HG03457 (cell line): ENCODE results near the gene FHIT.

Experiments
- ATAC-seq: cut with Tn5 transposase; IDR thresholded peaks from one replicate; pipeline ENCODE4 v1.9.1; 2021; ENCODE audit warnings: moderate number of reproducible peaks; ENCODE audit not compliant: unreplicated experiment

FHIT gene

GRCh38 chr3:60652829-60653228 lies 598.4 kb downstream of the FHIT start:
- ATAC-seq: no peak

DNA sequence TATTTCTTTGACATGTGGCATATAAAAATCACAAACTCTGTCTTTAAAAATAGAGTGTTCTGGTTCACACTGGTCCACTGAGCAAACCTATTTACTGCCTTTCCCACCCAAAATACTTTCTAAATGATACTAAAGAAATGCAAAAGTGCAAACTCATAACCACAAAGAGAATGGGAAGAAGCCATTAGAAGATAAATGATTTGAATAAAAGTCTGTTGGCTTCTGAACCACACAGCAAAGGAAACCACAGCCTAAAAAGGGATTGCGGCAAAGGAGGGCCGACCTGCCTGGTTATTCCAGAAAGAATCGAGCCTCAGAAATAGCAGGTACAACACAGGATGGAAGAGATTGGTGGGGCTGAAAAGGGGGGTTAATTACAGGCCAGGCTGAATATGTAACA lies 599.5 kb downstream of the FHIT start:
- no peak for ATAC-seq

DNA sequence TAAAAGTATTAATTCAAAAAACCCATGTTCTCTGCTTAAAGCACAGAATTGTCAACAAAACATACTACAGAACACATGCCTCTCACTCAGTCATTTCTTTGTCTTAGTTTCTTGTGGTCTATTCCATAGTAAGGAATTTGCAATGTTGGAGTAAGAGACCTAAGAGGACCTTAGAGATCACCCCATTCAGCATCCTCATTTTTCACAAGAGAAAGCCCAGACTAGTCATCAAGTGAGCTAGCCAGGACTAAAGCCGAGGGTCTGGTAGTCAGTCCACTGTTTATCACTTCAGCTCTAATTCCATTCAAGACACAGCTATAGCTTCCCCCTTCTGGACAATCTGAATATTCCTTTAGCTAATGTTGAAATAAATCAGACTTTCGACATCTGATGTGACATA lies 601.1 kb downstream of the FHIT start:
- ATAC-seq: no peak

DNA sequence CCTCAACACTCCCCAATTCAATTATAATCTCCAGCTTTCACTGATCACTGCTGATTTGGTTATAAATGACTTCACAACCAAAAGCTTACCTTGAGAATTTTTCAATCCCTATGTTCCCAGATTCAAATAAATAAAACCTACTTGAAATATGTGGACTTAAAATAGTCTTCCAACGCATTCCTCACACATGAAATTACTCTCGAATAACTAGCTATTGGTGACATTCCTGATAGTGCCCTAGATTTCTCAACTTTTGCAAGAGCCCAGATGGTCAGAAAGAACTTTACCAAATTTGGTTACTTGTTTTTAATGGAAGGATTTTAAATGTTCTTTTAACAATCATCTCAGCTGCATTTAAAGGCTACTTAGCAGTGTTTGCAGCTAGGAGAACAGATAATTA lies 605.5 kb downstream of the FHIT start:
- ATAC-seq: no peak

GRCh38 chr3:60643831-60644230 lies 607.4 kb downstream of the FHIT start:
- ATAC-seq: no peak

GRCh38 chr3:60641354-60641753 lies 609.9 kb downstream of the FHIT start:
- no peak for ATAC-seq

DNA sequence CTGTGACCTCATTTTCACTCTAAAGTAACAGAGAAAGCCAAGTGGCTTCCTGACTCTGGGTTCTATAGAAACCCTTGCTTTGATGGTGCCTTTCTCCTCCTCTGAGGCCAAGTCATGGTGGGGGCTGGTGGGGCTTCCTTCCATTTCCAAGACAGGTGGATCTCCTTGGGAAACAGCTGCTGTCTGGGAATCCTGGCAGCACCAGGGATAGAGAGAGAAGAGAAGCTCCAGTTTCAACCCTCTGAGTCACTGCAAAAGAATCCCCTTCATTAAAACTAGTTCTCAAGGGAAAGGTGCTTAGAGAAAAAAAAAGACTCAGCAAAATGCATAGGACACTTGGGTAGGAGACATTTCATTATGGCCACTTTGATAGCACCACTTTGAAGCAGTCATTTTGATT lies 614.4 kb downstream of the FHIT start:
- no peak for ATAC-seq

DNA sequence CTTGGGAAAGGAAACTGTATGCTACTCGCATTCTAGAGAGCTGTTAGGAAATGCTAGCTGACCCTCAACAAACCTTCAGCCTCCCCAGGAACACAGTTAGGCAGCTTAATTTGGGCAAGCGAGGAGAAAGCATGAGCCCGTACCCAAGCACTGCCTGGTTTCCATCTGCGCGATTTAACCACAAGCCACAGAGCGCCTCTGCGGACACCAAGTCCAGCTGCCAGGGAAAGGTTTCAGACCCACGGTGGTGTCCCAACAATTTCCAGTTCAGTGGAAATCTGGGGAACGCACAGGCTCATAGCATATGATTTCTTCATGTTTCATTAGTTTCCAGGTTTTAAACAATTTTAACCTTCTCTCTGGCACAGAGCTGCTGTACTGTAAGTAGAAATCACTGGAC lies 617.6 kb downstream of the FHIT start:
- ATAC-seq: no peak

GRCh38 chr3:60631509-60631908 lies 619.7 kb downstream of the FHIT start:
- ATAC-seq: no peak

GRCh38 chr3:60630953-60631352 lies 620.3 kb downstream of the FHIT start:
- no peak for ATAC-seq

DNA sequence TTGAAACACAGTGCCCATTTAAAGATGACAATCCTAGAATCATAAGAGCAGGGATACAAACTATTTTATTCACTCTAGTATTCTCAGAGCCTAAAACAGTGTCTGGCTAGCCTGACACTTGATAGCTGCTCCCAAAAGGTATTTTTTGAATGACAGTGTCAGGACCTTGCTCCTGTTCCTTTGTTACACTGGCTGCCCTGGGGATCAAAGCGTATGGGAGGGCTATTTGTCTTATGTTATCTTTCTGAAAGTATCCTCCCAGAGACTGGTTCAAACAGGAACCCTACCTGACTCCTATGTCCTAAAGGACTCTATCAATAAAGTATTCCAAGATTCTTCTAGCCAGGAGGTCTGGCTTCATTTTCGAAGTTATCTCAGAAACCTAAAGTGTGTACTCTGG lies 621.4 kb downstream of the FHIT start:
- ATAC-seq: no peak

GRCh38 chr3:60622349-60622748 lies 628.9 kb downstream of the FHIT start:
- ATAC-seq: no peak

- ATAC-seq: no peak
These were observed 634.1 kb downstream of the FHIT start for GRCh38 chr3:60617188-60617587.

DNA sequence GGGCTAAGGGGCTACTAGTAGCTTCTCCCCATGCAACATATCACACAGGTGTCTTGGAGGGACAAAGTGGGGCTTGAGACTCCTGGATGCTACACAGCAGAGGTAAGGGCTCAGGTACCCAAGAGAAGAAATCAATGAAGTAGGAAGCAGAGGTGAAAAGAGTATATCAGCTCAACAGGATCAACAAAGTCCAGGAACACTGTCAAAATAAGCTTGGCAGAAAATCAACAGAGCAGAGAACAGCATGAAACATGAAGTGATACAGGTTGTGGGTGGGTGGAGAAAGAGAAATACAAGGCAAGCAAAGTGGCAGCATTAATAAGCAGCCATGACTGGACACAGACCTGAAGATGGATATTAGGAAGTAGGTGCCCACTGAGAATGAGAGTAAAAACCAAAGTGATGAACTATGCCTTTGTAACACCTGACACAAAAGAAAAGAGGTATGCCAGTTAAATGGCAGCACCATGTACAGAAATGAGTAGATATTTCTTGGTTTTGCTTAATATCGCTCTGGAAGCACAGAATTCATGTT lies 637.4 kb downstream of the FHIT start:
- no peak for ATAC-seq

DNA sequence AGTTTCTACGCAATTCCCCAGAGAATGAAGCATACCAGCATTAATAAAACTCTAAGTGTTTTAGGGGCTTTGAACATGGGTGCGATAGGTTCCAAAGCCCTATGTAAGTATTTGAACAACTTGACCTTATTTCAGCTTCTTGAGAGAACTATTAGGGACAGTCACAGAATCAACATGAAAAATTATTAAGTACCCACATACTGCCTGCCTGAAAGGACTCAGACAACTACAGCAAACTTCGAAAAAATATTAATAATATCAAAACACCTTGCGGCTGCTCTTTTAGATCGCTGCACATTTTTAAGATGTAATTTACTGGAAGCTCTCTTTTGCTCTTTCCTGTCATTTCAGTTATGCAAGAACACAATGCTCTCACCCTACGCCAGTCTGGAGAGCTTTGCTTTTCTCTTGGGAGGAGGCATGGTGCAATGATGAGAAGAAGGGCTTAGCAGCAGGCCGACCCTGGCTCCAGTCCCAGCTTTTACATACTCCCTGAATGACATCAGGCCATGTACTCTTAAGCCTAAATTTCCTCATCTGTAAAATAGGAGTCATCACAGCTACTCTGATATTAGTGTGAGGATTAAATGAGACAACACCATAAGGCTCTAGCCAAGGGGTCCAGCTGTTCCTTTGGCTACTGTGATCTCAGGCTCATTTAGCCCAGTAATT lies 640.7 kb downstream of the FHIT start:
- no peak for ATAC-seq

DNA sequence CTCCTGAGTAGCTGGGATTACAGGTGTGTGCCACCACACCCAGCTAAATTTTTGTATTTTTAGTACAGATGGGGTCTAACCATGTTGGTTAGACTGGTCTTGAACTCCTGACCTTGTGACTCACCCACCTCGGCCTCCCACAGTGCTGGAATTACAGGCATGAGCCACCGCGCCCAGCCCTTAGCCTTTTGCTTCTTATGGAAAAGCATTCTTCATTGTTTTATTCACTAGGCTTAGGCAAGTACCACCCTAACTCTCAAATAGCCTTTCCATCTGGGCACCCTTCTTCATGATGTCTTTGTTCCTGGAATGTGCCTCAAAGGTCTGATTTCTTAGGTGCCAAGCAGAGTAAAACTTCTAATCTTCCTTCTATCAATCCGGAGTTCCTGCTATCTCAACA lies 641.8 kb downstream of the FHIT start:
- ATAC-seq: no peak

GRCh38 chr3:60603860-60604259 lies 647.4 kb downstream of the FHIT start:
- ATAC-seq: no peak

DNA sequence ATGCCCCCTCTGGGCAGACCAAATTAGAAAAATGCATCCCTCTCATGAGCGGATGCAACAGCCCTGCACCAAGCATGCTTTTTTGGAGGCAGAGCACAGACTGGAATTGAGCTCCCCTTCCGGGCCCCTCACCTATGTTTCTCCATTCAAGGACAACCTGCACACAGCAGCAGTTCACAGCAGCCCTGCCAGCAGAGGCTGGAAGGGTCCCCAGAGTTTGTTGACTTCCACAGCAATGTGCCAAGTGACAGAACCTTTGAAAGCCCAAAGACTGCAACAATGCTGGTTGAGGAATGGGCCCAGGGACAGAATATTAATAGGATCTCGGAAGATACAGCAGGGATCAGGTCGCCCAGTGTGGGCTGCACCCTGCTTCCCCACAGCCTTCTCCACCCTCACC lies 650.4 kb downstream of the FHIT start:
- no peak for ATAC-seq

GRCh38 chr3:60599586-60599985 lies 651.7 kb downstream of the FHIT start:
- no peak for ATAC-seq

DNA sequence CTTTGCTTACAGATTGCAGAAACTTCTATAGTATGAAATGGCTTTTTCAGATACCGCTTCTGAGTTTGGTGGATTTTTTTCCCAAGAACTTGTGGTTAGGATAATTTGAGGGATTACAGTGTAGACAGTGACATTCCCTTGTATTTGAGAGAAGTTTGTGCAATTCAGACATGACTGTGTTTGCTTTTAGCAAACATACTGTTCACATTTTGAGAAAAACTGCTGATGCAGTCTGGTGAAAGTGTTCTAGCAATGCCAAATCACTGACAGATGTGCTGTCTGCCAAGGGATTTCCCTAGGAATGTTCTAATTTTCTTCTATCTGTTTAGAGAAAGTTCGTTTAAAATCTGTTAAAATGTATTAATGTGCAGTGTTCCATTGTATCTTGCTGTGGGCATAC lies 652.6 kb downstream of the FHIT start:
- no peak for ATAC-seq

DNA sequence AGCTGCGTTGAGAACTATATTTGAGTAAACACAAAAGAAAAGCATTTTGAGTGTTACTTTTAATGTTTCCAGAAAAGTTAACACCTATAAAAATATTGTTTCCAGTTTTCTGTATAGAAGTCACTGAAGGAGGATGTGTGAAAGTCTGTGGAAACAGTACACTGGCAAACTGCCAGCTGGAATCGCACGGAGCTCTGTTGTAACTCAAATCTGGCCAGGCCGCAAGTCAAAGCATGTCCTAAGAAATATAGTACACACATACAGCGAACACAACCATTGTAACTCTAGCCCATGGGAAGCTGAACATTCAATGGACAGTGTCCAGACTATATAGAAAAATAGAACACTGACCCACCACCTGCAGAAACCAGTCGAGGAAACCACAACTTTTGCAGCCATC lies 657.2 kb downstream of the FHIT start:
- ATAC-seq: no peak

- ATAC-seq: no peak
These were observed 660.0 kb downstream of the FHIT start for GRCh38 chr3:60591267-60591666.

DNA sequence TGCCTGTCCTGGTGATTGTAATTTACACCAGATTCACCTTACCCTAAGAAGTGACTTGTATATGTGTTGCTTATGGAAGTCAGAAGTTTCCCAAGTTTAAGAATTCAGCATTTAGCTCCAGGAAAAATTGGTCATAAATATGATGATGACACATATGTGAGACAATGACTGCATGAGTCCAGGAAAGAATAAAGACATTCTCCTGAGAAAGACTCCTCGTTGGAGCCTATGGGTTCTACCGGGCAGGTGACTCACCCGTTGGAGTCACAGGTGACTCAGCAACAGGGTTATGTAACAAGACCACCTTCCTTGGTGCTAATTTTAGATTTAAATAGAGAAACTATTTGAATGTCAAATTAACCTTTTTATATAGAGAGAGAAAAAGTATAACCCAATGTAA lies 662.4 kb downstream of the FHIT start:
- ATAC-seq: no peak
